Neutrophil (primary cell): Measurements from ENCODE around the gene ALDH3A2.

Experiments used
- H3K27ac ChIP-seq: fragments of 200-600 bp; sonication (generic); 2 replicates; pipeline ENCODE4 v1.5.1; 2016; ENCODE audit warnings: mild to moderate bottlenecking, moderate library complexity
- H3K27me3 ChIP-seq: fragments of 200-600 bp; sonication (generic); 2 replicates; pipeline ENCODE4 v1.6.0; 2016; ENCODE audit warnings: mild to moderate bottlenecking
- H3K36me3 ChIP-seq: fragments of 200-600 bp; sonication (generic); 2 replicates; pipeline ENCODE4 v1.5.1; 2017
- H3K4me1 ChIP-seq, 2 experiments: fragments of 200-600 bp in 1 of 2; sonication (generic) in 1 of 2; 1 replicate in 1 of 2; 2 replicates in 1 of 2; pipeline versions ENCODE4 v1.5.1 to v1.6.1; 2013 to 2016; ENCODE audit warnings: low read depth in 1 of 2, low read length in 1 of 2, mild to moderate bottlenecking in 1 of 2, moderate library complexity in 1 of 2; ENCODE audit not compliant: control insufficient read depth in 1 of 2, insufficient read depth in 1 of 2
- H3K4me3 ChIP-seq, 2 experiments: fragments of 200-600 bp in 1 of 2; sonication (generic) in 1 of 2; 1 replicate in 1 of 2; 2 replicates in 1 of 2; pipeline ENCODE4 v1.5.1; 2013 to 2016; ENCODE audit warnings: low read depth in 1 of 2, low read length in 1 of 2, mild to moderate bottlenecking in 1 of 2, moderate library complexity in 1 of 2
- H3K9me3 ChIP-seq: fragments of 200-600 bp; sonication (generic); 2 replicates; pipeline ENCODE4 v1.5.1; 2016
- TF ChIP-seq, protein P1 (sequence below): fragments of 200-600 bp; sonication (generic); IDR thresholded peaks from 2 replicates; pipeline ENCODE4 v1.5.1; 2016; ENCODE audit warnings: antibody characterized with exemption

The ALDH3A2 gene

DNA sequence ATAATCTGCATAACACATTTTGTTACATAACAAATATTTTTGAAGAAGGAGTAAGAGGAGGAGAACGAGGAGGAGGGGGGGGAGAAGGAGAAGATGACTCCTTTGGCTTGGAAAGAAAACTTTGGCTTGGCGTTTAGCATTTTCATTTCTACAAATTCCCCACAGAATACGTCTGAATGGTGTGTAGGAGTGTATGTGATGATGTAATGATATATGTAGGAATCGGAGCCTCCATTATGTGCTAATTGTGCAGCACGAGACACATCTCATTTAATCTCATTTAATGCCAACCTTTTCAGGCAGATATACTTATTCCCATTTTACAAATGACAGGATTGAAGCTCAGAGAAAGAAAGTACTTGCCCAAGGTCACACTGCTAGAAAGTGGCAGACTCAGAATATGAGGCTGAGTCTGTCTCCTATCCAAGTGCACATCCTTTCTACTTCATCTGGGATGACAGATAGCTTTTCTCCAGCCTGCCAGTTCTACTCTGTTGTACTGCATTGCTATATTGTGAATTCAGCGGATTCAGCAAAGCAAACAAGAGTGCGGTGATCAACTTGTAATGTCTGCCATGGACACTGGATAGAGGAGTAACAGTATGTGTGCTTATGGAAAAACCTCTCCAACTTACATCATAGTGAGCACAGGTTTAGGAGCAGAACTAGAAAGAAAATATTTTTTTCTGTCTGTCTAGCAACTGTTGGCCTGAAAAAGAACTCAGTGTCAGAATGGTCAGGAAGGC lies 78.3 kb downstream of the ALDH3A2 start:
- TF ChIP-seq, protein P1, sequence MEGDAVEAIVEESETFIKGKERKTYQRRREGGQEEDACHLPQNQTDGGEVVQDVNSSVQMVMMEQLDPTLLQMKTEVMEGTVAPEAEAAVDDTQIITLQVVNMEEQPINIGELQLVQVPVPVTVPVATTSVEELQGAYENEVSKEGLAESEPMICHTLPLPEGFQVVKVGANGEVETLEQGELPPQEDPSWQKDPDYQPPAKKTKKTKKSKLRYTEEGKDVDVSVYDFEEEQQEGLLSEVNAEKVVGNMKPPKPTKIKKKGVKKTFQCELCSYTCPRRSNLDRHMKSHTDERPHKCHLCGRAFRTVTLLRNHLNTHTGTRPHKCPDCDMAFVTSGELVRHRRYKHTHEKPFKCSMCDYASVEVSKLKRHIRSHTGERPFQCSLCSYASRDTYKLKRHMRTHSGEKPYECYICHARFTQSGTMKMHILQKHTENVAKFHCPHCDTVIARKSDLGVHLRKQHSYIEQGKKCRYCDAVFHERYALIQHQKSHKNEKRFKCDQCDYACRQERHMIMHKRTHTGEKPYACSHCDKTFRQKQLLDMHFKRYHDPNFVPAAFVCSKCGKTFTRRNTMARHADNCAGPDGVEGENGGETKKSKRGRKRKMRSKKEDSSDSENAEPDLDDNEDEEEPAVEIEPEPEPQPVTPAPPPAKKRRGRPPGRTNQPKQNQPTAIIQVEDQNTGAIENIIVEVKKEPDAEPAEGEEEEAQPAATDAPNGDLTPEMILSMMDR = no peak
- Histone ChIP-seq H3K36me3 (no peaks in the 10 kb centered on the region), H3K9me3 (no peaks in the 10 kb centered on the region), H3K4me3 (no peak overlapping the region), H3K27ac (no peak overlapping the region), H3K27me3 (no peaks in the 10 kb centered on the region), H3K4me1 (peaks cover 9 to 13% of the 10 kb centered on the region in 2 experiments)
